ENCODE results near the gene FILIP1. TPM values are rescaled to one million over a fixed set of nuclear protein-coding genes. Genes with fewer than 3 reads are reported as not detected.
"Not testable (repeated sequence)": the region's sequence is repeated elsewhere in the genome, so short reads cannot be mapped to it uniquely, and the experiment has no call there.

The FILIP1 gene
- total RNA-seq, 1 experiment from 2014 or later = 0.15 TPM

GRCh38 chr6:75441479-75441878, 52.1 kb downstream of the FILIP1 start:
- DNase-seq; H3K9me2 ChIP-seq (replicated peaks; ENCODE audit: insufficient read depth, low read length); H3K4me3 ChIP-seq (ENCODE audit: low read length); H2AFZ ChIP-seq (ENCODE audit: low read length); H3K4me1 ChIP-seq (ENCODE audit: low read length); H4K20me1 ChIP-seq (ENCODE audit: insufficient read depth, low read depth, low read length); H3K9me3 ChIP-seq (ENCODE audit: low read length); H3K79me2 ChIP-seq (ENCODE audit: low read length); H3K36me3 ChIP-seq (ENCODE audit: insufficient read depth, low read length); H3K4me2 ChIP-seq (ENCODE audit: low read depth, low read length, poor library complexity, severe bottlenecking); H3K9ac ChIP-seq (ENCODE audit: low read length); H3K27ac ChIP-seq (ENCODE audit: low read length); H3K27me3 ChIP-seq (ENCODE audit: low read length): not testable (repeated sequence)

GRCh38 chr6:75438442-75439116, 55.0 kb downstream of the FILIP1 start:
- Histone ChIP-seq H3K4me1 (ENCODE audit: low read length) (no peaks in the 10 kb centered on the region), H4K20me1 (ENCODE audit: insufficient read depth, low read depth, low read length) (no peaks in the 10 kb centered on the region), H3K79me2 (ENCODE audit: low read length) (no peaks in the 10 kb centered on the region), H3K27ac (ENCODE audit: low read length) (no peak overlapping the region), H2AFZ (ENCODE audit: low read length) (no peak overlapping the region), H3K9me3 (ENCODE audit: low read length) (no peaks in the 10 kb centered on the region), H3K4me3 (ENCODE audit: low read length) (no peak overlapping the region), H3K9me2 (replicated peaks; ENCODE audit: insufficient read depth, low read length) (no peaks in the 10 kb centered on the region), H3K36me3 (ENCODE audit: insufficient read depth, low read length) (no peaks in the 10 kb centered on the region), H3K27me3 (ENCODE audit: low read length) (no peaks in the 10 kb centered on the region), H3K4me2 (ENCODE audit: low read depth, low read length, poor library complexity, severe bottlenecking) (no peak overlapping the region), H3K9ac (ENCODE audit: low read length) (no peak overlapping the region)
- DNase-seq = no peak

- no peak for DNase-seq
- no peak overlapping the region for H3K4me2 ChIP-seq (ENCODE audit: low read depth, low read length, poor library complexity, severe bottlenecking)
- no peak overlapping the region for H3K9ac ChIP-seq (ENCODE audit: low read length)
These were observed 55.6 kb downstream of the FILIP1 start for GRCh38 chr6:75438013-75438431.

GRCh38 chr6:75437421-75437891, 56.1 kb downstream of the FILIP1 start:
- no peak overlapping the region for H3K9ac ChIP-seq (ENCODE audit: low read length)
- no peak overlapping the region for H3K4me2 ChIP-seq (ENCODE audit: low read depth, low read length, poor library complexity, severe bottlenecking)
- H3K27me3 ChIP-seq (ENCODE audit: low read length) = no peaks in the 10 kb centered on the region
- H4K20me1 ChIP-seq (ENCODE audit: insufficient read depth, low read depth, low read length) = no peaks in the 10 kb centered on the region
- H3K36me3 ChIP-seq (ENCODE audit: insufficient read depth, low read length) = no peaks in the 10 kb centered on the region
- DNase-seq = no peak
- no peaks in the 10 kb centered on the region for H3K79me2 ChIP-seq (ENCODE audit: low read length)
- H3K4me1 ChIP-seq (ENCODE audit: low read length) = no peaks in the 10 kb centered on the region
- no peaks in the 10 kb centered on the region for H3K9me2 ChIP-seq (replicated peaks; ENCODE audit: insufficient read depth, low read length)
- H3K27ac ChIP-seq (ENCODE audit: low read length) = no peak overlapping the region
- H2AFZ ChIP-seq (ENCODE audit: low read length) = no peak overlapping the region
- no peaks in the 10 kb centered on the region for H3K9me3 ChIP-seq (ENCODE audit: low read length)
- H3K4me3 ChIP-seq (ENCODE audit: low read length) = no peak overlapping the region

More at GRCh38 chr6:75438013-75438431, 55.6 kb downstream of the FILIP1 start:
- no peak overlapping the region for H3K4me3 ChIP-seq (ENCODE audit: low read length)
- H3K79me2 ChIP-seq (ENCODE audit: low read length) = no peaks in the 10 kb centered on the region
- H2AFZ ChIP-seq (ENCODE audit: low read length) = no peak overlapping the region
- H3K4me1 ChIP-seq (ENCODE audit: low read length) = no peaks in the 10 kb centered on the region
- no peaks in the 10 kb centered on the region for H3K27me3 ChIP-seq (ENCODE audit: low read length)
- no peaks in the 10 kb centered on the region for H3K9me2 ChIP-seq (replicated peaks; ENCODE audit: insufficient read depth, low read length)
- H3K27ac ChIP-seq (ENCODE audit: low read length) = no peak overlapping the region
- no peaks in the 10 kb centered on the region for H3K36me3 ChIP-seq (ENCODE audit: insufficient read depth, low read length)
- no peaks in the 10 kb centered on the region for H3K9me3 ChIP-seq (ENCODE audit: low read length)
- no peaks in the 10 kb centered on the region for H4K20me1 ChIP-seq (ENCODE audit: insufficient read depth, low read depth, low read length)

- Histone ChIP-seq H3K9ac (ENCODE audit: low read length) (no peak overlapping the region), H3K79me2 (ENCODE audit: low read length) (no peaks in the 10 kb centered on the region), H3K36me3 (ENCODE audit: insufficient read depth, low read length) (no peaks in the 10 kb centered on the region), H3K9me2 (replicated peaks; ENCODE audit: insufficient read depth, low read length) (no peaks in the 10 kb centered on the region), H2AFZ (ENCODE audit: low read length) (no peak overlapping the region), H3K27ac (ENCODE audit: low read length) (no peak overlapping the region), H3K4me3 (ENCODE audit: low read length) (no peak overlapping the region), H4K20me1 (ENCODE audit: insufficient read depth, low read depth, low read length) (no peaks in the 10 kb centered on the region), H3K9me3 (ENCODE audit: low read length) (no peaks in the 10 kb centered on the region), H3K4me1 (ENCODE audit: low read length) (no peaks in the 10 kb centered on the region), H3K4me2 (ENCODE audit: low read depth, low read length, poor library complexity, severe bottlenecking) (no peak overlapping the region), H3K27me3 (ENCODE audit: low read length) (no peaks in the 10 kb centered on the region)
- DNase-seq = no peak
These were observed 56.7 kb downstream of the FILIP1 start for GRCh38 chr6:75436869-75437268.

- not testable (repeated sequence) for H4K20me1 ChIP-seq (ENCODE audit: insufficient read depth, low read depth, low read length); H3K9me3 ChIP-seq (ENCODE audit: low read length); H3K4me2 ChIP-seq (ENCODE audit: low read depth, low read length, poor library complexity, severe bottlenecking); H3K9me2 ChIP-seq (replicated peaks; ENCODE audit: insufficient read depth, low read length); H3K36me3 ChIP-seq (ENCODE audit: insufficient read depth, low read length); H3K4me3 ChIP-seq (ENCODE audit: low read length); H3K9ac ChIP-seq (ENCODE audit: low read length); H3K79me2 ChIP-seq (ENCODE audit: low read length); H3K4me1 ChIP-seq (ENCODE audit: low read length); H3K27me3 ChIP-seq (ENCODE audit: low read length); H3K27ac ChIP-seq (ENCODE audit: low read length); DNase-seq; H2AFZ ChIP-seq (ENCODE audit: low read length)
These were observed 60.8 kb downstream of the FILIP1 start for GRCh38 chr6:75432809-75433208.

GRCh38 chr6:75431379-75431778, 62.2 kb downstream of the FILIP1 start:
- no peaks in the 10 kb centered on the region for H3K27me3 ChIP-seq (ENCODE audit: low read length)
- no peak overlapping the region for H2AFZ ChIP-seq (ENCODE audit: low read length)
- H3K79me2 ChIP-seq (ENCODE audit: low read length) = no peaks in the 10 kb centered on the region
- H3K4me2 ChIP-seq (ENCODE audit: low read depth, low read length, poor library complexity, severe bottlenecking) = no peak overlapping the region
- no peaks in the 10 kb centered on the region for H3K4me1 ChIP-seq (ENCODE audit: low read length)
- DNase-seq = no peak
- no peaks in the 10 kb centered on the region for H3K9me3 ChIP-seq (ENCODE audit: low read length)
- no peak overlapping the region for H3K27ac ChIP-seq (ENCODE audit: low read length)
- no peaks in the 10 kb centered on the region for H4K20me1 ChIP-seq (ENCODE audit: insufficient read depth, low read depth, low read length)
- H3K4me3 ChIP-seq (ENCODE audit: low read length) = no peak overlapping the region
- no peaks in the 10 kb centered on the region for H3K9me2 ChIP-seq (replicated peaks; ENCODE audit: insufficient read depth, low read length)
- H3K36me3 ChIP-seq (ENCODE audit: insufficient read depth, low read length) = no peaks in the 10 kb centered on the region
- H3K9ac ChIP-seq (ENCODE audit: low read length) = no peak overlapping the region

GRCh38 chr6:75430631-75431325, 62.8 kb downstream of the FILIP1 start:
- no peaks in the 10 kb centered on the region for H4K20me1 ChIP-seq (ENCODE audit: insufficient read depth, low read depth, low read length)
- H3K27ac ChIP-seq (ENCODE audit: low read length) = no peak overlapping the region
- H3K79me2 ChIP-seq (ENCODE audit: low read length) = no peaks in the 10 kb centered on the region
- H3K4me2 ChIP-seq (ENCODE audit: low read depth, low read length, poor library complexity, severe bottlenecking) = no peak overlapping the region
- no peak for DNase-seq
- no peak overlapping the region for H3K4me3 ChIP-seq (ENCODE audit: low read length)
- H3K9ac ChIP-seq (ENCODE audit: low read length) = no peak overlapping the region
- H2AFZ ChIP-seq (ENCODE audit: low read length) = no peak overlapping the region
- H3K4me1 ChIP-seq (ENCODE audit: low read length) = no peaks in the 10 kb centered on the region
- H3K9me3 ChIP-seq (ENCODE audit: low read length) = no peaks in the 10 kb centered on the region
- no peaks in the 10 kb centered on the region for H3K36me3 ChIP-seq (ENCODE audit: insufficient read depth, low read length)
- H3K27me3 ChIP-seq (ENCODE audit: low read length) = 0 out of 2 replicates have a peak, but pooled peaks cover under 1% of the 10 kb centered on the region
- no peaks in the 10 kb centered on the region for H3K9me2 ChIP-seq (replicated peaks; ENCODE audit: insufficient read depth, low read length)
